Skin of body (tissue), 2 donors: Measurements from ENCODE around the gene TNC. TPM values are rescaled to one million over a fixed set of nuclear protein-coding genes. Genes with fewer than 3 reads are reported as not detected.
"Not testable (repeated sequence)": the region's sequence is repeated elsewhere in the genome, so short reads cannot be mapped to it uniquely, and the experiment has no call there.

Experiments
- DNase-seq: peaks from one replicate; lab custom pipeline; 2025; lab: John Stamatoyannopoulos, UW
- total RNA-seq: library from RNA; depleted of rRNA; stranded (reverse); fragments of >200 nt; gene quantifications from one replicate; pipeline ENCODE4 v1.2.3, GENCODE V29; 2014

The TNC gene
- total RNA-seq, 1 donor from 2014 or later, result 43.4 TPM

GRCh38 chr9:115135821-115136778, 18.1 kb upstream of the TNC start:
- DNase-seq, result peak; percentile 86

GRCh38 chr9:115134941-115135340, 17.0 kb upstream of the TNC start:
- DNase-seq, result peak; percentile 84

- DNase-seq, result peak; percentile 60
Observed at GRCh38 chr9:115133649-115134048, 15.7 kb upstream of the TNC start.

- peak; percentile 12 for DNase-seq
Observed at GRCh38 chr9:115132648-115133047, 14.7 kb upstream of the TNC start.

GRCh38 chr9:115130176-115130575, 12.2 kb upstream of the TNC start:
- DNase-seq, result peak; percentile 34

GRCh38 chr9:115128726-115129125, 10.8 kb upstream of the TNC start:
- not testable (repeated sequence) for DNase-seq

GRCh38 chr9:115127191-115127817, 9.3 kb upstream of the TNC start:
- DNase-seq, result no peak

- no peak for DNase-seq
Observed at GRCh38 chr9:115126404-115126803, 8.4 kb upstream of the TNC start.

GRCh38 chr9:115122937-115123336, 5.0 kb upstream of the TNC start:
- no peak for DNase-seq

- DNase-seq, result no peak
Observed at GRCh38 chr9:115121181-115121580, 3.2 kb upstream of the TNC start.

- DNase-seq, result peak; percentile 56
Observed at GRCh38 chr9:115118879-115119218, 892 bp upstream of the TNC start.

GRCh38 chr9:115116421-115117284, 1.3 kb downstream of the TNC start:
- no peak for DNase-seq

GRCh38 chr9:115115924-115116323, 2.0 kb downstream of the TNC start:
- DNase-seq, result no peak

- no peak for DNase-seq
Observed at GRCh38 chr9:115115117-115115880, 2.7 kb downstream of the TNC start.

- DNase-seq, result no peak
Observed at GRCh38 chr9:115114546-115114945, 3.4 kb downstream of the TNC start.

GRCh38 chr9:115114084-115114483, 3.9 kb downstream of the TNC start:
- no peak for DNase-seq

GRCh38 chr9:115111874-115112273, 6.1 kb downstream of the TNC start:
- peak; percentile 21 for DNase-seq

GRCh38 chr9:115109486-115109885, 8.5 kb downstream of the TNC start:
- DNase-seq, result no peak

GRCh38 chr9:115107701-115108100, 10.3 kb downstream of the TNC start:
- DNase-seq, result no peak

GRCh38 chr9:115106642-115107041, 11.3 kb downstream of the TNC start:
- peak; percentile 12 for DNase-seq

- DNase-seq, result no peak
Observed at GRCh38 chr9:115106001-115106400, 12.0 kb downstream of the TNC start.
